Ascending aorta (tissue), 2 donors: ENCODE data around the gene CUEDC2. TPM values are rescaled to one million over a fixed set of nuclear protein-coding genes. Genes with fewer than 3 reads are reported as not detected.
A peak's percentile ranks its signal among the peaks of the same experiment; 100 is the strongest.

ENCODE experiments used
- DNase-seq, 2 donors: peaks; one replicate each; pipeline ENCODE4 v3.0.0-alpha.2; 2019; ENCODE audit warnings: low spot score in 2 of 2
- H3K27ac ChIP-seq, 2 donors: fragments of 200-600 bp; sonication (generic); one replicate each; pipeline ENCODE4 v1.5.1; 2016 to 2017; ENCODE audit warnings: mild to moderate bottlenecking in 1 of 2
- H3K27me3 ChIP-seq: fragments of 200-600 bp; sonication (generic); one replicate; pipeline ENCODE4 v1.5.1; 2017
- H3K36me3 ChIP-seq, 2 donors: fragments of 200-600 bp; sonication (generic); one replicate each; pipeline ENCODE4 v1.5.1; 2016
- H3K4me1 ChIP-seq, 2 donors: fragments of 200-600 bp; sonication (generic); one replicate each; pipeline ENCODE4 v1.5.1; 2016 to 2017; ENCODE audit warnings: mild to moderate bottlenecking in 1 of 2
- H3K4me3 ChIP-seq, 2 donors: fragments of 200-600 bp; sonication (generic); one replicate each; pipeline ENCODE4 v1.5.1; 2016 to 2017; ENCODE audit warnings: mild to moderate bottlenecking in 1 of 2
- H3K9me3 ChIP-seq, 2 donors: fragments of 200-600 bp; sonication (generic); one replicate each; pipeline ENCODE4 v1.5.1; 2016
- intact Hi-C: fragments of 100-400 bp; cut with DNase I; formaldehyde crosslinking; loops from one replicate; pipeline ENCODE4 v1.15.1; 2023
- total RNA-seq: library from RNA; depleted of rRNA; stranded (reverse); fragments of >200 nt; gene quantifications from one replicate; pipeline ENCODE4 v1.1.0, GENCODE V29; 2016
- TF ChIP-seq, protein P1 (sequence below), 3 experiments: fragments of 200-600 bp in 2 of 3; fragments of 450-650 bp in 1 of 3; sonication (generic) in 2 of 3; IDR thresholded peaks; one replicate each; pipeline ENCODE4 v1.5.1; 2016 to 2019; ENCODE audit warnings: antibody characterized with exemption in 3 of 3, mild to moderate bottlenecking in 1 of 3, moderate library complexity in 1 of 3

The CUEDC2 gene
- total RNA-seq, 1 donor from 2014 or later: 45.1 TPM

DNA sequence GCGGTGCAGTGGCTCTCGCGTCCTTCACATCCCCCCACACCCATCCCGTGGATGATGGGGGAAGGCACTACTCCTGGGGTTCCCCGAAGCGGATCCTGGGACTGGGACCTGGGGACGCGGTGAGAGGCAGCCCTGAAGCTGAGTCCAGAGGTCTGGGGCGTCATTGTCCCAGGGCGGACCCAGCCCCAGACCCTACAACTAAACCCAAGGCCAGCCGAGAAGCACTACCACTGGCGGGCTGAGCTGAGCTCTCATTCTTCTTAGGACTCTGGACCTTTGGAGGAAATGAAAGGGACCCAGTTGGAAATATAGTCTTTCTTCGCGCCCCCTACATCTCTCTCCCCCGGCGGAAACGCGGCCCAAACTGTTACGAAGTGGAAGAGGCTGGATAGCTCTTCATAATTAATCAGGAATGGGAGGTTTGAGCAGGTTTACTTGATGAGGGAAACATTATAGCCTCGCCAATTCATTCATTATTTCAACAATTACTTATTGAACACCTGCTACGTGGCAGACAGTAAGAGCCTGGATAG, 12.1 kb downstream of the CUEDC2 start:
- TF ChIP-seq, protein P1, sequence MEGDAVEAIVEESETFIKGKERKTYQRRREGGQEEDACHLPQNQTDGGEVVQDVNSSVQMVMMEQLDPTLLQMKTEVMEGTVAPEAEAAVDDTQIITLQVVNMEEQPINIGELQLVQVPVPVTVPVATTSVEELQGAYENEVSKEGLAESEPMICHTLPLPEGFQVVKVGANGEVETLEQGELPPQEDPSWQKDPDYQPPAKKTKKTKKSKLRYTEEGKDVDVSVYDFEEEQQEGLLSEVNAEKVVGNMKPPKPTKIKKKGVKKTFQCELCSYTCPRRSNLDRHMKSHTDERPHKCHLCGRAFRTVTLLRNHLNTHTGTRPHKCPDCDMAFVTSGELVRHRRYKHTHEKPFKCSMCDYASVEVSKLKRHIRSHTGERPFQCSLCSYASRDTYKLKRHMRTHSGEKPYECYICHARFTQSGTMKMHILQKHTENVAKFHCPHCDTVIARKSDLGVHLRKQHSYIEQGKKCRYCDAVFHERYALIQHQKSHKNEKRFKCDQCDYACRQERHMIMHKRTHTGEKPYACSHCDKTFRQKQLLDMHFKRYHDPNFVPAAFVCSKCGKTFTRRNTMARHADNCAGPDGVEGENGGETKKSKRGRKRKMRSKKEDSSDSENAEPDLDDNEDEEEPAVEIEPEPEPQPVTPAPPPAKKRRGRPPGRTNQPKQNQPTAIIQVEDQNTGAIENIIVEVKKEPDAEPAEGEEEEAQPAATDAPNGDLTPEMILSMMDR (IDR thresholded peaks at IDR 0.05): no peak
- H3K27ac ChIP-seq: peak overlapping the region; percentile 85 to 86
- no peak for DNase-seq
- peaks cover 16 to 27% of the 10 kb centered on the region in 2 donors for H3K4me1 ChIP-seq
- peak overlapping the region; percentile 92 to 93 for H3K4me3 ChIP-seq
- H3K27me3 ChIP-seq: peaks cover 13% of the 10 kb centered on the region
- no peaks in the 10 kb centered on the region for H3K9me3 ChIP-seq
- intact Hi-C loops: loop anchor here (1.0 kb wide), 2 partner anchors 21 to 268 kb away; partner anchors contain the start of gene NOLC1
- peaks cover 11 to 15% of the 10 kb centered on the region in 2 donors for H3K36me3 ChIP-seq

DNA sequence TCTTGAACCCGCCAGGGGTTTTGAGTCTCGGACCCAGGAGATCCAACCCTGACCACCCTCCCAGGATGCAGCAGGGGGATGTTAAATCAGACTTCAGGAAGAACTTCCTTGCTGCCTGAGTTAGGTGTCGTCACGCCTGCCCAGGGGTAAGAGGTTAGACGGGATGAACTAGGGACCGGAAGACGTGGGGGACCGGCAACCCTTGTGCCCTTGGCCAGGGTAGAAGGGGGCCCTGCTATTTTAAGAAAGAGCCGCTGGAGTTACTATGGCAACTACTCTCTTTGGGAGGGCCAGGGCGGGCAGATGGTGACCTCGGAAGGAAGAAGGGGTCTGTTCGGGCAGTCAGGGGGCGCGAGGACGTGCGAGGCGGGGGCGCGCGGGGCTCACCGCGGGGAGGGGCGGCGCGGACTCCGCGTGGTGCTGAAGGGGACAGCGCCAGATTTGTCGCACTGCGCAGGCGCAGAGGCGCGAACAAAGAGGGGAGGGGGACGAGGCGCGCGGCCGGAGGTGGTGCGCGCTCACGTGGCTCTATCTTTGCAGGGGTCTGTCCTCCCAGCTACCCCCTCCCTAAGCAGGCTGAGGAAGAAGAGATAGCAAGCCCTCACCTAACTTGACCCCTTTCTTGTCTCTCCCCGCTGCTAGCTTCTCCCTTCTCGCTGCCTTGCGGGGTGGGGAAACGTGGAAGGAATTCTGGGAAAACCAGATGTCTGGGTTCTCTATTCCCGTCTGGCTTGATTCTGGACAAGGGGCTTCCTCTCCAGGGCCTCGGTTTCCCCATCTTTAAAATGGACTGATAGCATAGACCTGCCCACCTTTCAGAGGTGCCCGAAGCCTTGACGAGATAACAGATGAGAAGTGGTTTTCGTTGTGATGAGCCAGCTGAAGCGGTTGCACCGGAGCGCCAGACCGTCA, 12.8 kb downstream of the CUEDC2 start:
- TF ChIP-seq, protein P1 (IDR thresholded peaks at IDR 0.05): no peak
- peaks cover 16 to 27% of the 10 kb centered on the region in 2 donors for H3K4me1 ChIP-seq
- peaks cover 9 to 11% of the 10 kb centered on the region in 2 donors for H3K36me3 ChIP-seq
- peak overlapping the region; percentile 85 to 86 for H3K27ac ChIP-seq
- H3K27me3 ChIP-seq: peaks cover 13% of the 10 kb centered on the region
- peak overlapping the region; percentile 92 to 93 for H3K4me3 ChIP-seq
- no peaks in the 10 kb centered on the region for H3K9me3 ChIP-seq
- intact Hi-C loops: loop anchor here (1.0 kb wide), 2 partner anchors 20 to 267 kb away; partner anchors contain the start of gene NOLC1
- no peak for DNase-seq

DNA sequence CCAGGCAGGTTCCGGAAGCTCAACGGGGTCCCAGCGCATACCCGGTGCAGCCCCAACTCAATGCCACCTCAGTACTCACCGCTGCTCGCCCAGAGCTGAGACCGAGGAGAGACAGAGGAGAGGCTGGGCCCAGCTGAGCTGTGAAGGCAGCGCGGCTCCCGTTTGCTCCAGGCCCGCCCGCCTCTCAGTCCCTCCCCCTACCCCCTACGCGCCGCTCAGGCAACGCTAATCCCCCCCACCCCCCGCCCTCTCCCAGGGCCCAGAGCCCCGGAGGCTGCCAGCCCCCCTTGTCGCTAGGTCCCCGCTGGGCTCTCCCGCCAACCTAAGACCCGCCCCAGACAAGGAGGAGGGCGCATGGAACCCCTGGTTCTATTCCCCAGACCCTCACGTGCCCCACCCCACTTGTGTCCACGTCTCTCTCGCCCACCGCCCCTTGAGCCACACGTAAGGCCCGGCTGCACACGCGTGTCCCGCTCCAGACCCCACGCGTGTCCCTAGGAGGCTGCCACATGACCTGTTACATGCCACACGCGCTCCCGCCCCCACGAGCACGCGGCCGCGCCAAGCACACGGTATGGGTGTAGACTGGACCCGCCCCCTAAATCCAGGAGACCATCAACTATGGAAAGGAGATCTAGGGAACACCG, 13.6 kb downstream of the CUEDC2 start, which contains the start of gene PSD:
Gene PSD, minus strand, starts transcription at position 164 of the 647 bp plus-strand sequence. CDS start 1,747 bp downstream, outside the sequence.
- TF ChIP-seq, protein P1 (IDR thresholded peaks at IDR 0.05): no peak
- H3K4me1 ChIP-seq: peaks cover 16 to 27% of the 10 kb centered on the region in 2 donors
- intact Hi-C loops: no loop called here
- peak within 1 kb of the TSS; percentile 92 to 93 for H3K4me3 ChIP-seq
- H3K27me3 ChIP-seq: peaks cover 16% of the 10 kb centered on the region
- no peak within 1 kb of the TSS for H3K27ac ChIP-seq
- H3K36me3 ChIP-seq: peaks cover 4% of the 10 kb centered on the region in 2 donors
- no peak for DNase-seq
- no peaks in the 10 kb centered on the region for H3K9me3 ChIP-seq

DNA sequence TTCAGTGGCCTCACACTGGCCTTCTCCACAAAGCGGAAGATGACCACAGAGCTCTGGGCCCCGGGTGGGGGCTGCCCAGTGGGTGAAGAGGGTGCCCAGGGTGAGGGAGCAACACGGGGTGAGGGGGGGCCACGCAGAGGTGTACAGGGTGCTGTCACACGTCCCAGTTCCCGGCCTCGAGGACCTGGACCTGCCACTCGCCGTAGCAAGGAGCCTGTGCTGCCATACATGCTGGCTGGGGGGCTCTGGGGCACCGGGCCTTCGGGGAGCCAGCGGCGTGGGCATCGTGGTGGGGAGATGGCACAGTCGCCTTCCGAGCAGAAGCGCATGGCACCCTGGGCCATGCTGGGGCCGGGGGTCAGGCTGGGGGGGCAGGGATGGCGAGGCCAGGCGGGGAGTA, 15.7 kb downstream of the CUEDC2 start:
- Histone ChIP-seq H3K9me3 (no peaks in the 10 kb centered on the region), H3K27ac (no peak overlapping the region), H3K27me3 (peaks cover 17% of the 10 kb centered on the region), H3K4me1 (peaks cover 14 to 15% of the 10 kb centered on the region in 2 donors), H3K4me3 (no peak overlapping the region), H3K36me3 (no peaks in the 10 kb centered on the region)
- DNase-seq: no peak
- TF ChIP-seq, protein P1 (IDR thresholded peaks at IDR 0.05): no peak
- intact Hi-C loops: no loop called here

DNA sequence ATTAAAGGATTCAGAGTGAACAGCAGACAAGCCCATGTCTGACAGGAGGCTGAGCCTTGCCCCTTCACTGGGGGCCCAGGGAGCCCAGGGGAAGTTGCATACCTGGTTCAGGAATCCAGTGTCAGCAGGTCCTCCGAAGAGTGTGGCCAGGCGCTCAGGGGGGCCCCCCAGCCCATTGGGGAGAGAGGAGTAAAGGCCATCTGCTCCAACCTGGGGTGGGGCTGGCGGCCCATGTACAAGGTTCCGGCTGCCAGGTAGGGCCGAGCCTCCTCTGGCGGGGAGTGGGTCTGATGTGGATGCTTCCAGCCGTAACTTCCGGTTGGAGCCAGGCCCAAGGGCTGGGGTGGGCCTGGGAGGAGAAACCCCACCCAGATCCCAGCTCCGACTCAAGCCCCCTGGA, 16.1 kb downstream of the CUEDC2 start:
- Histone ChIP-seq H3K4me1 (peaks cover 14 to 15% of the 10 kb centered on the region in 2 donors), H3K27me3 (peaks cover 17% of the 10 kb centered on the region), H3K9me3 (no peaks in the 10 kb centered on the region), H3K4me3 (no peak overlapping the region), H3K27ac (no peak overlapping the region), H3K36me3 (no peaks in the 10 kb centered on the region)
- intact Hi-C loops: no loop called here
- no peak for DNase-seq
- TF ChIP-seq, protein P1 (IDR thresholded peaks at IDR 0.05): no peak
